Measurements from ENCODE around the gene AHCY. TPM values are rescaled to one million over a fixed set of nuclear protein-coding genes. Genes with fewer than 3 reads are reported as not detected.
A peak's percentile ranks its signal among the peaks of the same experiment; 100 is the strongest.

Gene AHCY
- total RNA-seq, 1 donor from 2014 or later: 194 TPM

- H3K4me3 ChIP-seq (ENCODE audit: low read depth, low read length): no peak overlapping the region
- TF ChIP-seq CTCF (conservative IDR thresholded peaks at IDR 0.05; ENCODE audit: low read depth, low read length): peak; percentile 11
- DNase-seq (ENCODE audit: low read depth): no peak
Measured at GRCh38 chr20:34311118-34312023, 8.2 kb upstream of the AHCY start.

GRCh38 chr20:34310481-34311117 lies 7.4 kb upstream of the AHCY start:
- no peak for TF ChIP-seq CTCF (conservative IDR thresholded peaks at IDR 0.05; ENCODE audit: low read depth, low read length)
- no peak for DNase-seq (ENCODE audit: low read depth)
- H3K4me3 ChIP-seq (ENCODE audit: low read depth, low read length): no peak overlapping the region

- no peak overlapping the region for H3K4me3 ChIP-seq (ENCODE audit: low read depth, low read length)
- no peak for DNase-seq (ENCODE audit: low read depth)
- TF ChIP-seq CTCF (conservative IDR thresholded peaks at IDR 0.05; ENCODE audit: low read depth, low read length): no peak
Measured at GRCh38 chr20:34309691-34310090, 6.5 kb upstream of the AHCY start.

- no peak for DNase-seq (ENCODE audit: low read depth)
- no peak overlapping the region for H3K4me3 ChIP-seq (ENCODE audit: low read depth, low read length)
- TF ChIP-seq CTCF (conservative IDR thresholded peaks at IDR 0.05; ENCODE audit: low read depth, low read length): no peak
Measured at GRCh38 chr20:34305333-34306230, 2.4 kb upstream of the AHCY start.

GRCh38 chr20:34302312-34302722 lies 838 bp downstream of the AHCY start:
- TF ChIP-seq CTCF (conservative IDR thresholded peaks at IDR 0.05; ENCODE audit: low read depth, low read length): peak; percentile 14
- peak overlapping the region; percentile 96 for H3K4me3 ChIP-seq (ENCODE audit: low read depth, low read length)
- DNase-seq (ENCODE audit: low read depth): no peak

- TF ChIP-seq CTCF (conservative IDR thresholded peaks at IDR 0.05; ENCODE audit: low read depth, low read length): no peak
- H3K4me3 ChIP-seq (ENCODE audit: low read depth, low read length): peak overlapping the region; percentile 96
Measured at GRCh38 chr20:34301587-34302311, 1.4 kb downstream of the AHCY start.

More at GRCh38 chr20:34301587-34302311, 1.4 kb downstream of the AHCY start:
- no peak for DNase-seq (ENCODE audit: low read depth)

All from epithelial cell of proximal tubule (primary cell).